Measurements from ENCODE around the gene ARMH1.

GRCh38 chr1:44760876-44761275 is 86.4 kb downstream of the ARMH1 start:
- TF ChIP-seq CTCF (IDR thresholded peaks at IDR 0.05) (no peak), TCF7L2 (IDR thresholded peaks at IDR 0.05; ENCODE audit: low read depth, low read length) (no peak)
